Measurements from ENCODE around the gene PPTC7.

The PPTC7 gene

GRCh38 chr12:110616471-110617115, 33.5 kb upstream of the PPTC7 start:
- Histone ChIP-seq H3K36me3 (replicated peaks in 1 of 2; ENCODE audit: control insufficient read depth in 2 of 2, insufficient read depth in 2 of 2, low read length in 2 of 2) (peaks cover 3 to 19% of the 10 kb centered on the region in 2 donors), H3K9ac (ENCODE audit: low read depth, low read length, poor library complexity) (no peak overlapping the region), H3K9me3 (replicated peaks in 1 of 2; ENCODE audit: control insufficient read depth in 2 of 2, insufficient read depth in 1 of 2, low read depth in 1 of 2, low read length in 2 of 2) (no peaks in the 10 kb centered on the region), H2AK5ac (ENCODE audit: low read depth, low read length) (no peak overlapping the region), H3K4ac (ENCODE audit: low read length) (no peak overlapping the region), H3K23ac (ENCODE audit: low read depth, low read length, poor library complexity) (no peak overlapping the region), H3K4me1 (ENCODE audit: control insufficient read depth in 2 of 2, insufficient read depth in 1 of 2, low read depth in 1 of 2, low read length in 2 of 2) (peaks cover 2 to 3% of the 10 kb centered on the region in 2 donors), H3K27ac (replicated peaks; ENCODE audit: low read length) (no peak overlapping the region), H3K79me1 (ENCODE audit: low read depth, low read length) (no peaks in the 10 kb centered on the region), H2BK12ac (ENCODE audit: low read length) (no peak overlapping the region), H3K4me3 (ENCODE audit: low read length in 2 of 2) (no peak overlapping the region), H4K8ac (ENCODE audit: low read depth, low read length) (no peak overlapping the region), H3K4me2 (ENCODE audit: insufficient read depth, low read length, poor library complexity, severe bottlenecking) (no peak overlapping the region), H2BK120ac (ENCODE audit: low read depth, low read length) (no peak overlapping the region), H2BK5ac (ENCODE audit: low read length) (no peak overlapping the region), H2AFZ (ENCODE audit: low read length) (no peak overlapping the region), H3K27me3 (ENCODE audit: control insufficient read depth in 3 of 3, insufficient read depth in 3 of 3, low read depth in 1 of 3, low read length in 3 of 3) (no peaks in the 10 kb centered on the region), H3K14ac (ENCODE audit: low read length) (no peak overlapping the region), H4K91ac (ENCODE audit: low read depth, low read length, poor library complexity) (no peak overlapping the region), H2BK15ac (ENCODE audit: low read length) (no peak overlapping the region), H3K18ac (ENCODE audit: low read length) (no peak overlapping the region)
- no peak for DNase-seq (ENCODE audit: low spot score)
- WGBS, 2 donors (ENCODE audit: extremely low coverage in 2 of 2, insufficient read length in 2 of 2, insufficient replicate concordance in 1 of 2): no CpG with 5 or more reads among the region's 5 CpGs

- Histone ChIP-seq H2BK15ac (ENCODE audit: low read length) (no peak overlapping the region), H4K8ac (ENCODE audit: low read depth, low read length) (no peak overlapping the region), H4K91ac (ENCODE audit: low read depth, low read length, poor library complexity) (no peak overlapping the region), H3K79me1 (ENCODE audit: low read depth, low read length) (no peaks in the 10 kb centered on the region), H3K4ac (ENCODE audit: low read length) (no peak overlapping the region), H3K14ac (ENCODE audit: low read length) (no peak overlapping the region), H3K4me2 (ENCODE audit: insufficient read depth, low read length, poor library complexity, severe bottlenecking) (no peak overlapping the region), H3K36me3 (replicated peaks in 1 of 2; ENCODE audit: control insufficient read depth in 2 of 2, insufficient read depth in 2 of 2, low read length in 2 of 2) (peaks cover 3 to 13% of the 10 kb centered on the region in 2 donors), H2BK5ac (ENCODE audit: low read length) (no peak overlapping the region), H3K27me3 (ENCODE audit: control insufficient read depth in 3 of 3, insufficient read depth in 3 of 3, low read depth in 1 of 3, low read length in 3 of 3) (no peaks in the 10 kb centered on the region), H2AFZ (ENCODE audit: low read length) (no peak overlapping the region), H2AK5ac (ENCODE audit: low read depth, low read length) (no peak overlapping the region), H2BK120ac (ENCODE audit: low read depth, low read length) (no peak overlapping the region), H3K23ac (ENCODE audit: low read depth, low read length, poor library complexity) (no peak overlapping the region), H3K18ac (ENCODE audit: low read length) (no peak overlapping the region), H3K27ac (replicated peaks; ENCODE audit: low read length) (no peak overlapping the region), H3K4me1 (ENCODE audit: control insufficient read depth in 2 of 2, insufficient read depth in 1 of 2, low read depth in 1 of 2, low read length in 2 of 2) (peaks cover 2 to 3% of the 10 kb centered on the region in 2 donors), H3K4me3 (ENCODE audit: low read length in 2 of 2) (peak overlapping the region in 1 of 2 donors; percentile 86), H2BK12ac (ENCODE audit: low read length) (no peak overlapping the region), H3K9me3 (replicated peaks in 1 of 2; ENCODE audit: control insufficient read depth in 2 of 2, insufficient read depth in 1 of 2, low read depth in 1 of 2, low read length in 2 of 2) (no peaks in the 10 kb centered on the region), H3K9ac (ENCODE audit: low read depth, low read length, poor library complexity) (no peak overlapping the region)
- no peak for DNase-seq (ENCODE audit: low spot score)
- no CpG with 5 or more reads among the region's 8 CpGs for WGBS, 2 donors (ENCODE audit: extremely low coverage in 2 of 2, insufficient read length in 2 of 2, insufficient replicate concordance in 1 of 2)
Observed at GRCh38 chr12:110615171-110615570, 32.1 kb upstream of the PPTC7 start.

GRCh38 chr12:110613771-110614684, 30.9 kb upstream of the PPTC7 start, which contains the start of gene TCTN1:
TCTN1 (plus strand) TSS chr12:110614129; CDS start chr12:110614183, 54 bp downstream.
- H4K91ac ChIP-seq (ENCODE audit: low read depth, low read length, poor library complexity): no peak within 1 kb of the TSS
- H2BK15ac ChIP-seq (ENCODE audit: low read length): no peak within 1 kb of the TSS
- peak; percentile 90 for DNase-seq (ENCODE audit: low spot score)
- peak within 1 kb of the TSS; percentile 94 for H2AFZ ChIP-seq (ENCODE audit: low read length)
- no peaks in the 10 kb centered on the region for H3K27me3 ChIP-seq (ENCODE audit: control insufficient read depth in 3 of 3, insufficient read depth in 3 of 3, low read depth in 1 of 3, low read length in 3 of 3)
- peak within 1 kb of the TSS; percentile 80 for H3K4me2 ChIP-seq (ENCODE audit: insufficient read depth, low read length, poor library complexity, severe bottlenecking)
- peak within 1 kb of the TSS; percentile 84 to 86 for H3K4me3 ChIP-seq (ENCODE audit: low read length in 2 of 2)
- peaks cover 2 to 3% of the 10 kb centered on the region in 2 donors for H3K4me1 ChIP-seq (ENCODE audit: control insufficient read depth in 2 of 2, insufficient read depth in 1 of 2, low read depth in 1 of 2, low read length in 2 of 2)
- H3K9ac ChIP-seq (ENCODE audit: low read depth, low read length, poor library complexity): peak within 1 kb of the TSS; percentile 89
- H3K23ac ChIP-seq (ENCODE audit: low read depth, low read length, poor library complexity): peak within 1 kb of the TSS; percentile 98
- no CpG with 5 or more reads among the region's 60 CpGs for WGBS, 2 donors (ENCODE audit: extremely low coverage in 2 of 2, insufficient read length in 2 of 2, insufficient replicate concordance in 1 of 2)
- H3K4ac ChIP-seq (ENCODE audit: low read length): no peak within 1 kb of the TSS
- H3K79me1 ChIP-seq (ENCODE audit: low read depth, low read length): no peaks in the 10 kb centered on the region
- peaks cover 3 to 11% of the 10 kb centered on the region in 2 donors for H3K36me3 ChIP-seq (replicated peaks in 1 of 2; ENCODE audit: control insufficient read depth in 2 of 2, insufficient read depth in 2 of 2, low read length in 2 of 2)
- no peak within 1 kb of the TSS for H2BK5ac ChIP-seq (ENCODE audit: low read length)
- no peak within 1 kb of the TSS for H2BK120ac ChIP-seq (ENCODE audit: low read depth, low read length)
- no peak within 1 kb of the TSS for H3K27ac ChIP-seq (replicated peaks; ENCODE audit: low read length)
- no peak within 1 kb of the TSS for H2AK5ac ChIP-seq (ENCODE audit: low read depth, low read length)
- H2BK12ac ChIP-seq (ENCODE audit: low read length): no peak within 1 kb of the TSS
- peak within 1 kb of the TSS; percentile 95 for H3K18ac ChIP-seq (ENCODE audit: low read length)
- no peak within 1 kb of the TSS for H3K14ac ChIP-seq (ENCODE audit: low read length)
- H3K9me3 ChIP-seq (replicated peaks in 1 of 2; ENCODE audit: control insufficient read depth in 2 of 2, insufficient read depth in 1 of 2, low read depth in 1 of 2, low read length in 2 of 2): no peaks in the 10 kb centered on the region
- no peak within 1 kb of the TSS for H4K8ac ChIP-seq (ENCODE audit: low read depth, low read length)

Data from neuronal stem cell (in vitro differentiated cells).